HEK293 (cell line): ENCODE data around the gene SAXO1.

ENCODE experiments used
- CTCF ChIA-PET: fragments of 350-600 bp; formaldehyde crosslinking; extraction: SDS; loops from one replicate; lab custom pipeline; 2021; ENCODE audit warnings: antibody characterized with exemption; lab: Yijun Ruan, JAX
- POLR2A ChIA-PET: fragments of 300-600 bp; formaldehyde crosslinking; extraction: SDS; loops from one replicate; lab custom pipeline; 2020; ENCODE audit warnings: antibody characterized with exemption, inconsistent platforms; lab: Yijun Ruan, JAX
- H3K27ac ChIP-seq: fragments of 200-500 bp; sonication (Bioruptor generic); 2 replicates; pipeline ENCODE4 v1.5.1; 2014; ENCODE audit warnings: low read depth, low read length, control low read depth, inconsistent platforms; ENCODE audit errors: extremely low read depth
- H3K36me3 ChIP-seq, 2 experiments: fragments of 200-500 bp in 1 of 2; sonication (Bioruptor generic) in 1 of 2; 1 replicate in 1 of 2; 2 replicates in 1 of 2; pipeline ENCODE4 v1.5.1; 2014 to 2017; ENCODE audit warnings: inconsistent platforms in 2 of 2, low read length in 2 of 2; ENCODE audit not compliant: control insufficient read depth in 2 of 2, insufficient read depth in 1 of 2
- H3K4me1 ChIP-seq: fragments of 200-500 bp; sonication (Bioruptor generic); 2 replicates; pipeline ENCODE4 v1.5.1; 2014; ENCODE audit warnings: mild to moderate bottlenecking, low read length, inconsistent platforms; ENCODE audit not compliant: control insufficient read depth, insufficient read depth
- H3K4me3 ChIP-seq: 2 replicates; pipeline ENCODE4 v1.5.1; 2011; ENCODE audit warnings: low read depth, mild to moderate bottlenecking, control low read depth, low read length, moderate library complexity
- H3K9me3 ChIP-seq: fragments of 200-500 bp; sonication (Bioruptor generic); 2 replicates; pipeline ENCODE4 v1.5.1; 2014; ENCODE audit warnings: low read depth, low read length, inconsistent platforms; ENCODE audit not compliant: control insufficient read depth, insufficient read depth
- FEZF1 ChIP-seq: fragments of 450-650 bp; formaldehyde crosslinking; IDR thresholded peaks from 2 replicates; pipeline ENCODE4 v1.5.1; 2016; ENCODE audit warnings: missing biosample characterization, missing genetic modification characterization
- OVOL3 ChIP-seq: fragments of 450-650 bp; formaldehyde crosslinking; IDR thresholded peaks from 2 replicates; pipeline ENCODE4 v1.5.1; 2016; ENCODE audit warnings: missing biosample characterization, missing genetic modification characterization
- SCRT1 ChIP-seq: fragments of 450-650 bp; formaldehyde crosslinking; IDR thresholded peaks from 2 replicates; pipeline ENCODE4 v1.5.1; 2016; ENCODE audit warnings: missing biosample characterization, missing genetic modification characterization, borderline replicate concordance
- ZBTB17 ChIP-seq: fragments of 450-650 bp; formaldehyde crosslinking; IDR thresholded peaks from 2 replicates; pipeline ENCODE4 v1.5.1; 2016; ENCODE audit warnings: missing biosample characterization, missing genetic modification characterization
- ZBTB26 ChIP-seq: fragments of 450-650 bp; formaldehyde crosslinking; optimal IDR thresholded peaks from 2 replicates; pipeline ENCODE3; 2016; ENCODE audit warnings: missing biosample characterization, mild to moderate bottlenecking, missing genetic modification characterization
- ZBTB49 ChIP-seq: fragments of 450-650 bp; formaldehyde crosslinking; IDR thresholded peaks from 2 replicates; pipeline ENCODE4 v1.5.1; 2016; ENCODE audit warnings: missing biosample characterization, missing genetic modification characterization, low read depth
- ZBTB8A ChIP-seq: fragments of 450-650 bp; formaldehyde crosslinking; IDR thresholded peaks from 2 replicates; pipeline ENCODE4 v1.5.1; 2016; ENCODE audit warnings: missing biosample characterization, missing genetic modification characterization
- ZFP41 ChIP-seq: fragments of 450-650 bp; formaldehyde crosslinking; IDR thresholded peaks from 2 replicates; pipeline ENCODE4 v1.5.1; 2016; ENCODE audit warnings: missing biosample characterization, missing genetic modification characterization, borderline replicate concordance
- ZNF174 ChIP-seq: fragments of 450-650 bp; formaldehyde crosslinking; IDR thresholded peaks from 2 replicates; pipeline ENCODE4 v1.5.0; 2017; ENCODE audit warnings: missing biosample characterization, mild to moderate bottlenecking, missing genetic modification characterization
- ZNF175 ChIP-seq: fragments of 450-650 bp; formaldehyde crosslinking; IDR thresholded peaks from 2 replicates; pipeline ENCODE4 v1.5.1; 2016; ENCODE audit warnings: missing biosample characterization, missing genetic modification characterization
- ZNF184 ChIP-seq: fragments of 450-650 bp; IDR thresholded peaks from 2 replicates; pipeline ENCODE4 v1.5.1; 2018; ENCODE audit warnings: missing biosample characterization, mild to moderate bottlenecking, missing genetic modification characterization
- ZNF280D ChIP-seq: fragments of 450-650 bp; formaldehyde crosslinking; IDR thresholded peaks from 2 replicates; pipeline ENCODE4 v1.5.1; 2016; ENCODE audit warnings: missing biosample characterization, missing genetic modification characterization
- ZNF37A ChIP-seq: fragments of 450-650 bp; IDR thresholded peaks from 2 replicates; pipeline ENCODE4 v1.5.1; 2018; ENCODE audit warnings: missing biosample characterization, missing genetic modification characterization
- ZNF394 ChIP-seq: fragments of 450-650 bp; formaldehyde crosslinking; IDR thresholded peaks from 2 replicates; pipeline ENCODE4 v1.5.1; 2016; ENCODE audit warnings: missing biosample characterization, missing genetic modification characterization, mild to moderate bottlenecking, moderate library complexity, borderline replicate concordance
- ZNF529 ChIP-seq: fragments of 450-650 bp; formaldehyde crosslinking; IDR thresholded peaks from 2 replicates; pipeline ENCODE4 v1.5.1; 2017; ENCODE audit warnings: missing genetic modification characterization, missing biosample characterization; ENCODE audit not compliant: insufficient replicate concordance
- ZNF549 ChIP-seq: fragments of 450-650 bp; IDR thresholded peaks from 2 replicates; pipeline ENCODE4 v1.5.1; 2018; ENCODE audit warnings: missing biosample characterization, missing genetic modification characterization, mild to moderate bottlenecking, inconsistent platforms, moderate library complexity
- ZNF560 ChIP-seq: fragments of 450-650 bp; formaldehyde crosslinking; IDR thresholded peaks from 2 replicates; pipeline ENCODE4 v1.5.1; 2017; ENCODE audit warnings: missing biosample characterization, missing genetic modification characterization, borderline replicate concordance
- ZNF580 ChIP-seq: fragments of 450-650 bp; formaldehyde crosslinking; IDR thresholded peaks from 2 replicates; pipeline ENCODE4 v1.5.1; 2016; ENCODE audit warnings: missing biosample characterization, missing genetic modification characterization
- ZNF621 ChIP-seq: fragments of 450-650 bp; formaldehyde crosslinking; IDR thresholded peaks from 2 replicates; pipeline ENCODE4 v1.5.1; 2017; ENCODE audit warnings: missing biosample characterization, missing genetic modification characterization
- ZNF670 ChIP-seq: fragments of 450-650 bp; formaldehyde crosslinking; IDR thresholded peaks from 2 replicates; pipeline ENCODE4 v1.5.1; 2016; ENCODE audit warnings: missing biosample characterization, missing genetic modification characterization, low read depth
- ZNF707 ChIP-seq: fragments of 450-650 bp; formaldehyde crosslinking; IDR thresholded peaks from 2 replicates; pipeline ENCODE4 v1.5.1; 2016; ENCODE audit warnings: missing biosample characterization, missing genetic modification characterization
- ZNF777 ChIP-seq: fragments of 450-650 bp; formaldehyde crosslinking; IDR thresholded peaks from 2 replicates; pipeline ENCODE4 v1.5.1; 2017; ENCODE audit warnings: missing biosample characterization, missing genetic modification characterization, borderline replicate concordance
- ZNF792 ChIP-seq: fragments of 450-650 bp; formaldehyde crosslinking; IDR thresholded peaks from 2 replicates; pipeline ENCODE4 v1.5.1; 2016; ENCODE audit warnings: missing biosample characterization, missing genetic modification characterization
- ZSCAN30 ChIP-seq: fragments of 450-650 bp; IDR thresholded peaks from 2 replicates; pipeline ENCODE4 v1.5.1; 2018; ENCODE audit warnings: missing biosample characterization, mild to moderate bottlenecking, missing genetic modification characterization, moderate library complexity

Gene SAXO1

GRCh38 chr9:19009391-19009965, 23.5 kb downstream of the SAXO1 start:
- no peaks in the 10 kb centered on the region for H3K36me3 ChIP-seq
- no peak for TF ChIP-seq ZSCAN30 (tag by site-specific recombination)
- no peak for TF ChIP-seq ZNF792 (tag by site-specific recombination)
- TF ChIP-seq ZNF777 (tag by site-specific recombination) = no peak
- TF ChIP-seq ZBTB49 (tag by site-specific recombination) = no peak
- no peak for TF ChIP-seq ZNF529 (tag by site-specific recombination)
- TF ChIP-seq ZBTB26 = no peak
- no peak for TF ChIP-seq ZNF707 (tag by site-specific recombination)
- TF ChIP-seq ZNF280D = no peak
- no peak for TF ChIP-seq ZNF174 (tag by site-specific recombination)
- no peak for TF ChIP-seq SCRT1
- no peak for TF ChIP-seq ZNF184 (tag by site-specific recombination)
- TF ChIP-seq ZFP41 (tag by site-specific recombination) = no peak
- TF ChIP-seq ZBTB8A (tag by site-specific recombination) = no peak
- no peak for TF ChIP-seq OVOL3
- no peak for TF ChIP-seq FEZF1 (tag by site-specific recombination)
- no peak for TF ChIP-seq ZNF37A
- ChIA-PET CTCF (interaction anchor here (0.6 to 1.7 kb wide), 6 partner anchors 20 to 746 kb away, joined by 3 to 5 read pairs (median 3); no protein-coding TSS in a partner anchor), POLR2A (no interaction called here)
- no peak overlapping the region for H3K4me3 ChIP-seq
- no peaks in the 10 kb centered on the region for H3K9me3 ChIP-seq
- H3K4me1 ChIP-seq = no peaks in the 10 kb centered on the region
- no peak overlapping the region for H3K27ac ChIP-seq

GRCh38 chr9:19000133-19000532, 32.9 kb downstream of the SAXO1 start:
- Histone ChIP-seq H3K4me3 (no peak overlapping the region), H3K4me1 (no peaks in the 10 kb centered on the region), H3K36me3 (no peaks in the 10 kb centered on the region), H3K27ac (no peak overlapping the region), H3K9me3 (no peaks in the 10 kb centered on the region)
- TF ChIP-seq ZNF175 = no peak
- no peak for TF ChIP-seq ZNF560
- TF ChIP-seq ZNF580 (tag by site-specific recombination) = no peak
- no peak for TF ChIP-seq ZNF621 (tag by site-specific recombination)
- no peak for TF ChIP-seq ZNF394 (tag by site-specific recombination)
- no peak for TF ChIP-seq ZBTB17 (tag by site-specific recombination)
- no peak for TF ChIP-seq ZNF670 (tag by site-specific recombination)
- no peak for TF ChIP-seq ZNF549 (tag by site-specific recombination)
- POLR2A ChIA-PET = no interaction called here
- CTCF ChIA-PET = no interaction called here
